ENCODE results near the gene AFMID.

The AFMID gene

DNA sequence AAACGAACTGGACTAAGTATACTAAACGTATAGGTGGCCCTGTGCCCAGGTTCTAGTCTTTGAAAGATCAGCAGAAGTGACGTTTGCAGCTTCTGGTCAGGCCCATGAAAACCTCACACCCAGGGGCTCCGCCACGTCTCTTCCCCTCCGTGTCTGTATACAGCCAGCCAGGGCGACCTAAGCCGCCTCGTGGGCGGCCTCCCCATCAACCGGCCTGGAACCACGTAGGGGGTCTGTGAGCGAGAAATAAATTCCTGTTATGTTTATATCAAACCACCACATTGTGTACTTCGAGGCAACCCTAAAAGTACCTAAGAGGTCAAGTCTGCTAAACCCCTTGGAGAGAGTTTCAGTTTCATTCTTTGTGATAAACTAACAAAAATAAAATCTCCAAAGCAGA is 7.1 kb upstream of the AFMID start:
- FAIRE-seq, result no peak

DNA sequence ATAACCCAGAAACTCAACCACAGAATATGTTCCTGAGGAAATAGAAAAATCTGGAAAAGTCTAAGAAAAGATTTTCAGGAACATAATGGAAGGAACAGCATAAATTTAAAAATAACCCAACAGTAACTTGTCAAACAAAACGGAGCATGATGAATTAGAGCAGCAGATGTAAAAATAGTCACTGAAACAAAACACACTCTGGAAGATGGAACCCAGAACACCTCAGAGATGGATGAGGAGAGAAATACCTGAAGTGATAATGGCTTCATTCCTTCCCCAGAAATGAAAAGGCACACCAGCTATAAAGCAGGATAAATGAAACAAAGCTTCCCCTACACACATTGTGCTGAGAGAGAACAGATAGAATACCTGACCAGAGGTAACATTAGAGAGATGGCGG is 6.7 kb upstream of the AFMID start:
- FAIRE-seq, result no peak

GRCh38 chr17:78182504-78182903 is 4.7 kb upstream of the AFMID start:
- no peak for FAIRE-seq

DNA sequence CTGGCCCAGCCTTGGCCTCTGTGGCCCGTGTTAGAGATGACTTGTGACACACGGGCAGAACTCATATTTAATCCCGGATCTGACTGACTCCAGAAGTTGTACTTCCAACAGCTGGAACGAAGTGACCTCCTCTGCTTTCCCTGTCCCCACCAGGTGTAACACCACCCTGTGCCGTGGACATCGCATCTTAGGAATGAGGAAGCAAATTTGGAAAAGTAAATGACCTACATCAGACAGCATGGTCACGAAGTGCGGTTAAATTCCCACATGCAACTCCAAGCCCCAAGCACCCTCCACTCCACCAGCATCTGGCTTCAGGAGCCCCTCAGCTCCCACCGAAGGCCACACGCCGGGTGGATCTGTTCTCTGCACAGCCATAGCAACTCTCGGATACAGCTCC is 3.2 kb upstream of the AFMID start:
- no peak for FAIRE-seq

GRCh38 chr17:78184351-78184750 is 2.8 kb upstream of the AFMID start:
- no peak for FAIRE-seq

DNA sequence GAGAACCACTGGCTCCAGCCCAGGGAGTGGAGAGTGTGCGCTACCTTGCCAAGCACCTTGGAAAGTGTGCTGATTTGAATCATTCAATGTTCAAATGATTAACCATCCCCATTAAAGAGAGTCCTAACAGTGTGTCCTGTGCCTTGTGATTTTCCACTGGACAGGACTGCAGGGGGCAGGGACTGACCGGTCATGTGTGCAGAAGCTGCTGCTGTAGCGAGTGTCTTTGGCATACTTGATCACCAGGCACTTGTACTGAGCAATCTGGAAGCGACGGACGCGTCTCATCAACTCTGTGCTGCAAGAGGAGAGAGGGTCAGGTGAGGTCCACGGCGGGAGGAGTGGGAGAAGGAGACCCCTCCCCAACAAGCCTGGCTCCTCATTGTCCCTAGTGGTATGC is 2.3 kb upstream of the AFMID start:
- no peak for FAIRE-seq

DNA sequence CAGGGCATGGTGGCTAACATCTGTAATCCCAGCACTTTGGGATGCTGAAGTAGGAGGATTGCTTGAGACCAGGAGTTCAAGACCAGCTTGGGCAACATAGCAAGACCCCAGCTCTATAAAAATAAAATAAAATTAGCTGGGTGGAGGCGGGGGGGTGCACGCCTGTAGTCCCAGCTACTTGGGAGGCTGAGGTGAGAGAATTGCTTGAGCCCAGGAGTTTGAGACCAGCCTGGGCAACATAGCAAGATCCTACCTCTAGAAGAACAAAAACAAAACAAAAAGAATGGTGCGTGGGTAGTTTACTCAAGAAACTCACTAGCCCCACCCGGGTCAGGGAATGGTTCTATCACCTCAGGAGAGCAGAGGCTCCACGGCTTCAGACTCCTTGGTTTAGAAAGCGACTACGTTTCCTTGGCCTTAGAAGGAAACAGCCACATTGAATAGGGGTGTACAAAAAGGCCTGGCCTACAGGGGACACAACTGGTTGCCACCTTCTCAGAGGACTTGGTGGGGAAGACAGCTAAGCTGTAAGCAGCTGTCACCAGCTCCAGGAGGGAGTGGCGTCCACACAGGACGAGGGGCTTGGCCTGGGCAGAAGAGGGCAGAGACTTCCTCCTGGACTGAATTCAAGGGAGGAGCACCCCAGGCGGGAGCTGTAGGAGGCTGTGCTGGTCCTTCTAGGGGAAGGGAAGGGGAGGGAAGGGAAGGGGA is 1.0 kb upstream of the AFMID start:
- FAIRE-seq, result no peak

GRCh38 chr17:78196716-78197115 is 9.6 kb downstream of the AFMID start:
- FAIRE-seq, result no peak

- no peak for FAIRE-seq
Observed at GRCh38 chr17:78197147-78197832, 10.1 kb downstream of the AFMID start.

- no peak for FAIRE-seq
Observed at GRCh38 chr17:78200451-78200850, 13.3 kb downstream of the AFMID start.

DNA sequence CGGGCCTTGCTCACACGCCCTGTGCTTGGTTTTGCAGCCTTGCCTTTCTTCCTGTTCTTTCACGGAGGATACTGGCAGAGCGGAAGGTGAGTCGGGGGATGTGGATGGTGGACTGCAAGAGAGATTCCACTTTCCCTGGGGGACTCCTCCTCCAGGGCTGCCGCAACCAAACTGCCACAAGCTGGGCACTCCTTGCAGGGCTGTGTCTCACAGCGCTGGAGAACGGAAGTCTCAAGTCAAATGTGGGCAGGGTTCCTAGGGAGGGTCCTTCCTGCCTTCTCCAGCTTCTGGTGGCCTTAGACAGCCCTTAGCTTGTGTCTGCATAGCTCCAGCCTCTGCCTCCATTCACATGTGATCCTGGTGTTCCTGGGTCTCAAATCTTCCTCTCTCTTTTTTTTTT is 15.5 kb downstream of the AFMID start:
- no peak for FAIRE-seq

- FAIRE-seq, result no peak
Observed at GRCh38 chr17:78204387-78205123, 17.4 kb downstream of the AFMID start.

- FAIRE-seq, result no peak
Observed at GRCh38 chr17:78205124-78205775, 18.1 kb downstream of the AFMID start.

DNA sequence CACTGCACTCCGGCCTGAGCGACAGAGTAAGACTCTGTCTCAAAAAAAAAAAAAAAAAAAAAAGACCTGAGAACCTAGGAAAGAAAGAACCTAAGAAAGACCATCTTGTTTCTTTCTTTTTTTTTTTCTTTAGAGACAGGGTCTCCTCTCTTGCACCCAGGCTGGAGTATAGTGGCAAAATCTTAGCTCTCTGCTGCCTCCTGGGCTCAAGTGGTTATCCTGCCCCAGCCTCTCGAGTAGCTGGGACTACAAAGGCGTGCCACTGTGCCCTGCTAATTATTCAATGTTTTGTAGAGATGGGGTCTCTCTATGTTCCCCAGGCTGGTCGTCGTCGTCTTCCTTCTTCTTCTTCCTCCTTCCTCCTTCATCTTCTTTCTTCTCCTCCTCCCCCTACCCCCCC is 19.1 kb downstream of the AFMID start:
- no peak for FAIRE-seq

GRCh38 chr17:78208486-78208885 is 21.3 kb downstream of the AFMID start:
- no peak for FAIRE-seq

- no peak for FAIRE-seq
Observed at GRCh38 chr17:78210111-78210510, 22.9 kb downstream of the AFMID start.

- no peak for FAIRE-seq
Observed at GRCh38 chr17:78211032-78211431, 23.9 kb downstream of the AFMID start.

GRCh38 chr17:78214016-78214705 is 27.0 kb downstream of the AFMID start, which contains the start of gene BIRC5:
Gene BIRC5 (plus strand): TSS chr17:78214253. CDS start chr17:78214317, 64 bp downstream.
- FAIRE-seq, result no peak

GRCh38 chr17:78214706-78215061 is 27.5 kb downstream of the AFMID start:
- FAIRE-seq, result no peak

DNA sequence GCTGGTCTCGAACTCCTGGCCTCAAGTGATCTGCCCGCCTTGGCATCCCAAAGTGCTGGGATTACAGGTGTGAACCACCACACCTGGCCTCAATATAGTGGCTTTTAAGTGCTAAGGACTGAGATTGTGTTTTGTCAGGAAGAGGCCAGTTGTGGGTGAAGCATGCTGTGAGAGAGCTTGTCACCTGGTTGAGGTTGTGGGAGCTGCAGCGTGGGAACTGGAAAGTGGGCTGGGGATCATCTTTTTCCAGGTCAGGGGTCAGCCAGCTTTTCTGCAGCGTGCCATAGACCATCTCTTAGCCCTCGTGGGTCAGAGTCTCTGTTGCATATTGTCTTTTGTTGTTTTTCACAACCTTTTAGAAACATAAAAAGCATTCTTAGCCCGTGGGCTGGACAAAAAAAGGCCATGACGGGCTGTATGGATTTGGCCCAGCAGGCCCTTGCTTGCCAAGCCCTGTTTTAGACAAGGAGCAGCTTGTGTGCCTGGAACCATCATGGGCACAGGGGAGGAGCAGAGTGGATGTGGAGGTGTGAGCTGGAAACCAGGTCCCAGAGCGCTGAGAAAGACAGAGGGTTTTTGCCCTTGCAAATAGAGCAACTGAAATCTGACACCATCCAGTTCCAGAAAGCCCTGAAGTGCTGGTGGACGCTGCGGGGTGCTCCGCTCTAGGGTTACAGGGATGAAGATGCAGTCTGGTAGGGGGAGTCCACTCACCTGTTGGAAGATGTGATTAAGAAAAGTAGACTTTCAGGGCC is 32.4 kb downstream of the AFMID start:
- no peak for FAIRE-seq

DNA sequence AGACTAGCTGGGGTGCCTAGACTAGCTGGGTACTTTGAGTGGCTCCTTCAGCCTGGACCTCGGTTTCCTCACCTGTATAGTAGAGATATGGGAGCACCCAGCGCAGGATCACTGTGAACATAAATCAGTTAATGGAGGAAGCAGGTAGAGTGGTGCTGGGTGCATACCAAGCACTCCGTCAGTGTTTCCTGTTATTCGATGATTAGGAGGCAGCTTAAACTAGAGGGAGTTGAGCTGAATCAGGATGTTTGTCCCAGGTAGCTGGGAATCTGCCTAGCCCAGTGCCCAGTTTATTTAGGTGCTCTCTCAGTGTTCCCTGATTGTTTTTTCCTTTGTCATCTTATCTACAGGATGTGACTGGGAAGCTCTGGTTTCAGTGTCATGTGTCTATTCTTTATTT is 35.9 kb downstream of the AFMID start:
- no peak for FAIRE-seq

DNA sequence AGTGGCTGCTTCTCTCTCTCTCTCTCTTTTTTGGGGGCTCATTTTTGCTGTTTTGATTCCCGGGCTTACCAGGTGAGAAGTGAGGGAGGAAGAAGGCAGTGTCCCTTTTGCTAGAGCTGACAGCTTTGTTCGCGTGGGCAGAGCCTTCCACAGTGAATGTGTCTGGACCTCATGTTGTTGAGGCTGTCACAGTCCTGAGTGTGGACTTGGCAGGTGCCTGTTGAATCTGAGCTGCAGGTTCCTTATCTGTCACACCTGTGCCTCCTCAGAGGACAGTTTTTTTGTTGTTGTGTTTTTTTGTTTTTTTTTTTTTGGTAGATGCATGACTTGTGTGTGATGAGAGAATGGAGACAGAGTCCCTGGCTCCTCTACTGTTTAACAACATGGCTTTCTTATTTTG is 36.6 kb downstream of the AFMID start:
- no peak for FAIRE-seq

Data from colon (tissue), 2 donors.